Fibroblast of gingiva (primary cell): ENCODE data around the gene RRP1B.
"Not testable (repeated sequence)": the region's sequence is repeated elsewhere in the genome, so short reads cannot be mapped to it uniquely, and the experiment has no call there.

Experiments used
- DNase-seq: peaks from one replicate; pipeline ENCODE4 v3.0.0-alpha.2; 2011; ENCODE audit warnings: low read depth

RRP1B gene

DNA sequence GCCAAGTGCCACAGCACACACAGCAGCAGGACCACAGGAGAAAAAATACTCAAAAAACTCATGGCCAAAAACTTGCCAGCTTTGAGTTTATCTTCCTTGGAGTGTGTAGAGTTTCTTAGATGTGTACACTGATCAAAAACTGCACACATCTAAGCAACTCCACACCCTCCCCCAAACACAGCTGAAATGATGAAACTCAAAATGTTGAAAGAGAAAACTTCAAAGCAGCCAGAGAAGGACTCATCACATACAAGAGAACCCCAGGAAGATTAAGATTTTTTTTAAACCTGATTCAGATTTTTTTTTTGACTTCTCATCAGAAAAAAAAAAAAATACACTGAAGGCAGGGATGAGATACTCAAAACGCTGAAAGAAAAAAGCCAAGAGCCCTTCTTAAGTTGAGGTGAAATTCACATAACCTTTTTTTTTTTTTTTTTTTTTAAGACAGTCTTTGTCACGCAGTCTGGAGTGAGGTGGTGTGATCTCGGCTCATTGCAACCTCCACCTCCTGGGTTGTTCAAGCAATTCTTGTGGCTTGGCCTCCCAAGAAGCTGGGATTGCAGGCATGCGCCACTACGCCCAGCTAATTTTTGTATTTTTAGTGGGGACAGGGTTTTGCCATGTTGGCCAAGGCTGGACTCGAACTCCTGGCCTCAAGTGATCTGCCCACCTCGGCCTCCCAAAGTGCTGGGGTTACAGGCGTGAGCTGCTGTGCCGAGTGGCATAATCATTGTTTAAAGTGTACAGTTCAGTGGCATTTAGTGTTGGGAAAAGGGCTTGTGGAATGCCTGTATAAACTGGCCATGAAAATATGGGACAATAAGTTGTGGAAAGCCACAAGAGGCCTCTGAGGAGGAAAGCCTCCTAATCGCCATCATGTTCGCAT lies 38.6 kb downstream of the RRP1B start:
- peak; percentile 73 for DNase-seq

DNA sequence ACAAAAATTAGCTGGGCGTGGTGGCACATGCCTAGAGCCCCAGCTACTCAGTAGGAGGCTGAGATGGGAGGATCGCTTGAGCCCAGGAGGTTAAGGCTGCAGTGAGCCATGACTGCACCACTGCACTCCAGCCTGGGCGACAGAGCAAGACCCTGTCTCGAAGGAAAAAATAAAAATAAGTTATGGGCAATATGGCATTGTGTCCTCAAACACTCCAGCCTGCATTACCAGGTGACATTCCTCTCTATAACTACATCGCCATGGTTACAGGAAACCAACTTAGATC lies 40.1 kb downstream of the RRP1B start:
- not testable (repeated sequence) for DNase-seq

DNA sequence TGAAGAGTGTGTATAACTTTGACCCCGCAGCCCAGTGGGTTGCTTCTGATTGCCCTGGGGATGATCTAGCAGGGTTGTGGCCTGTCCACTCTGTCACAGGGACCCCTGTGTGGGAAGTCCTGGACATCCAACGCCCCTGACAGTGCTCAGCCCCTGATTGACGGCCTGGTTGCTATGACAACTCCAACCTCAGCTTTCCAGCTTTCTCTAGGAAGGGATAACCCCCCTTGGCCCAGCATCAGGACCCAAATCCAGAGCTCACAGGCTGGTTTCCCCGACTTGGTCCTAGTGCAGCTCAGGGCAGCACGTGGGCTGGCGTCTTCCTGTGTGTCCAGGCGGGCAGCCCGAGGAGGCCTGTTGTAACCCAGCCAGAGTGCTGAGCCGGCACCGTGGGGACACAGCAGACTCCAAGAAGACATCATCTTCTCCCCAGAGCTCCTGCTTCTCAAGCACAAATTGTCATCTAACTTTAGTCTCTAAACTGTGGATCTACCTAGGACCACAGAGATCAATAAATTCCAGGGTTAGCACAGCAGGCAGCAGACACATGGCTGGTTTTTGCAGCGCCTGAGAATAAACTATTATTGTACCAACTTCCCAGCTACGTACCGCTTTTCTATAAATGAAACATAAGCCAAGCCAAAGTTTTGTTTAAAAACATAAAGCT lies 40.7 kb downstream of the RRP1B start:
- DNase-seq = no peak

DNA sequence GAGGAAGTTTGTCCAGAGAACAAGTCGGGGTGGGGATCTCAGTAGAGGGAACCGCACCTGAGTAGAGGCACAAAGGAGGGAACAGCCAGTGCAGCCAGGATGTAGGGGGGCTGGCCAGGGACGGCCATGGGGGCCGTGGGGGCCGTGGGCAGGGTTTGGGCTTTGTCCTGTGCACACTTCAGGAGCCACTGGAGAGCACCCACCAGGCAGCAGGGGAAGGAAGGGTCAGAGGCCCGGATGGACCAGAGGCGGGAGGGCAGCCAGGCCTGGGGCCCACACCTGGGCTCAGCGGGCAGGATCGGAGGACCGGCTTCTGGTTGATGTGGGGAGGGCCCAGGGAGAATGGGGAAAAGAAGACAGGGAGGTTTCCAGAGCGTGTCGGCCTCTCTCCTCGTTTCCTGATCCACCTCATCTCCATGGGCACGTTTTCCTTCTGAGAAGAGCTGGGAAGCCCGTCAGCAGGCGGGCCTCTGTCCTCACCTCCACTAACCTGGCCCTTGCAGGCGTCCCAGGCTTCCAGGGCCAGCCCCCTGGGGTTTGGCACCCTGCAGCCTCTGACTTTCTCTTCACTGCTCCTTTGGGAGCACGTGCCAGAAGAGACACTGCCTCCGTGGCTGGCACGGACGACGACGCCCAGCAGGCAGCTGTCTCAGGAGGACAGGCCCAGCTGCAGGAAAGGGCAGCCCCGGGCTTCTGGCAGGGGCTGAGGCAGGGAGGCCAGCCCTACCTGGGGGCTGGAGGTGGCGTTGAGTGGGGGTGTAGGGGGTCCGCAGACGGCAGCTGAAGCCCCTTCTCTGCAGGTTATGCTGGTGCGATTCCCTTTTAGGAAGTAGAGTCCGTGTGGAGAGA lies 42.8 kb downstream of the RRP1B start:
- no peak for DNase-seq

DNA sequence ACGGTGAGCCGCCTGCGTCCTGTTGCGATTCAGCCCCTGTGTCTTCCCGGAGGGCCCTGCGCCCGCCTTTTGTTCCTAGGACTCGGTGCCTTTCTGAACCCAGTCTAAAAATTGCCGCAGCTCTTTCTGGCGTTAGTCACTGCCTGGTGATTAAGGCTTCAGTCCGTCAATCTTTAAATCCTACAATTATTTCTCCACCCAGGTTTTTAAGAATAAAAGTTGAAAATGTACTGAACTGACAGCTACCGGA lies 43.4 kb downstream of the RRP1B start:
- DNase-seq = no peak

DNA sequence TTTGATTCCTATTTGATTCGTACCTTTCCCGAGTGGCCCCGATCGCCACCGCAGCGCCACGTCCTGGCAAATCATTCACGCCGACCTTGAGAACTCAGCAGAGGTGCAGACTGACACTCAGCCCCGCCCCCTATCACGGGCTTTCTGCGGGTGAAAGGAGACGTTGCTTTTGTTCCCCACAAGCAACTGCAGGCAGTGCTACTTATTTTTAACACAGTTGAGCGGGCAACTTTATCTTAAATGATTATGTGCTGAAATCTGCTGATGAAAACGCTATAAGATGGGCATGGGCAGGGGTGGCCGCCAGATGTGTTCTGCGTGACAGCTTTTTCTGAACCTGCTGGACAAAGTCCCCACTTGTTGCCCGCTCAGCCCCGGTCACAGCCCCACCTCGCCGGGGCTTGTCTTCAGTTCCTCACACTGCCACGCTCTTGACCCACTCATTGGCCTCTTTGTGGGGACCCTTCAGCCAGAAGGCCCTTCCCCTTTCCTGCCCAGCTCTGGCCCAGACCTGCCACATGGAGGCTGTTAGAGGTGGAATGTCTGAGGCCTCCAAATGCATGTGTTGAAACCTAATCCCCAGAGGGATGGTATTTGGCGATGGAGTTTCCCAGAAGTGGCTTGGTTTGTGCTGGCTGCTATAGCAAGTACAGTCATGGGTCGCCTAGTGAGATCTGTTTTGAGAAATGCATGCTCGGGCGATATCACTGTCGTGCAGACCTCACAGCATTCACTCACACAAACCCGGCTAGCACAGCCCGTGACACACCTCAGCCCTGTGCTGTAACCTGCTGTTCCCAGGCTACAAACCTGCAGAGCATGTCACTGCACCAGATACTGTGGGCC lies 43.9 kb downstream of the RRP1B start:
- peak; percentile 94 for DNase-seq

DNA sequence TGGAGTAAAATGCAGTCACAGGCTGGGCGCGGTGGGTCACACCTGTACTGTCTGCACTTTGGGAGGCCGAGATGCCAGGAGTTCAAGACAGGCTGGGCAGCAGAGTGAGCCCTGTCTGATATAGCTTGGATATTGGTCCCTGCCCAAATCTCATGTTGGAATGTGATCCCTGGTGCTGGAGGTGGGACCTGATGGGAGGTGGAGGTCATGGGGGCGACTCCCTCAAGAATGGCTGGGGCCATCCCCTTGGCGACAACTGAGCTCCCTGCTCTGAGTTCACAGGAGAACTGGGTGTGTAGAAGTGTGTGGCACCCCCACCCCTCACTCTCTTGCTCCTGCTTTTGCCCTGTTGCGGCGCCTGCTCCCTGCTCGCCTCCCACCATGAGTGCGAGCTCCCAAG lies 48.1 kb downstream of the RRP1B start:
- DNase-seq = no peak

DNA sequence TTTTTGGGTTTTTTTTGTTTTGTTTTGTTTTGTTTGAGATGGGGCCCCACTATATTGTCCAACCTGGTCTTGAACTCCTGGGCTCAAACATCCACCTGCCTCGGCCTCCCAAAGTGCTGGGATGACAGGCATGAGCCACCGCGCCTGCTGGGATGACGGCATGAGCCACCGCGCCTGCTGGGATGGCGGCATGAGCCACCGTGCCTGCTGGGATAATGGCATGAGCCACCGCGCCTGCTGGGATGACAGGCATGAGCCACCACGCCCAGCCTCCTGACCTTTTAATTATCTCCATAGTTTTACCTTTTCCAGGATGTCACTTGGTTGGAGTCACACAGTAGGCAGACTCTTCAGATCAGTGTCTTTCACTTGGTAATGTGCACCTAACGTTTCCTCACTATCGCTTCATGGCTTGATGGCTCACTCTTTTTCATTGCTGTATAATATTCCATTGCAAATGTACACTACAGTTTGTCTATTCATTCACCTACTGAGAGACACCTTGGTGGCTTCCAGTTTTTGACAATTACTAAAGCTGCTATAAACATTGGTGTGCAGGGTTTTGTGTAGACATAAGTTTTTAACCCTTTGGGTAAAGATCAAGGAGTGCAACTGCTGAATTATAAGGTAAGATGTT lies 49.5 kb downstream of the RRP1B start:
- DNase-seq = no peak

DNA sequence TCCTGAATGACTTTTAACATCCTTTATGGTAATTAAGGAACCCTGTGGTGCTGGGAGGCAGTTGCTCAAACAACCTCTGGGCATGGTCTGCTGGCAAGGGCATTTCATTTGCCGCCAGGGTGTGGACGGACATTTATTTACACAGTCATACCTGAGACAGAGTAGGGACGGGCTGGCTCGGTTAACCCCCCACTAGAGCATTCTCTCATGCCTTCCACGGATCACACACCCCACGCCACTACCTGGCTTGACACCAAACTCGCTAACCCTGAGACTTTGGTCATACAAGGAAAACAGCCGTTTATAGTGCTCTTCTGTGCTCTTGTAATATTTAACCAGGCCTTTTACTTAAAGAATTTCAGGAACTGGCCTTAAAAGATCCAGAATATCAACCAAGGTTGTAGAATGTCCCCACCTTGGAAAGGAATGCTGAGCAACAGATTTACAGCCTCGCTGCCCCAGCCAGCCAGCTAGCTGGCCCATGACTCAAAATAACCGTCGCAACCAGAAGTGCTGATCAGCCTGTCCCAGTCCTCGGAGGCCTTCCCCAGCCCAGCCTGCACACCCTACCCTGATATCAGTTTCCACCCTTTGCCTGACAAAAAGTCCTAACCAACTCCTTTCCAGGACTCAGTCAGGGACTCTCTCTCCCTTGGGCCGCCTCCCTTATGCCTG lies 53.0 kb downstream of the RRP1B start:
- DNase-seq = no peak

DNA sequence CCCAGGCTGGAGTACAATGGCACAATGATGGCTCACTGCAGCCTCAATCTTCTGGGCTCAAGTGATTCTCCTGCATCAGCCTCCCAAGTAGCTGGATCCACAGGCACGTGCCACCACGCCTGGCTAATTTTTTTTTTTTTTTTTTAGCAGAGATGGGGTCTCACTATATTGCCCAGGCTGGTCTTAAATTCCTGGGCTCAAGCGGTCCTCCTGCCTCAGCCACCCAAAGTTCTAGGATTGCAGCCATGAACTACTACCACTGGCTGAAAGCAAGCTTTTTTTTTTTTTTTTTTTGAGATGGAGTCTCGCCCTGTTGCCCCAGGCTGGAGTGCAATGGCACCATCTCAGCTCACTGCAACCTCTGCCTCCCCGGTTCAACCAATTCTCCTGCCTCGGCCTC lies 53.8 kb downstream of the RRP1B start:
- not testable (repeated sequence) for DNase-seq

DNA sequence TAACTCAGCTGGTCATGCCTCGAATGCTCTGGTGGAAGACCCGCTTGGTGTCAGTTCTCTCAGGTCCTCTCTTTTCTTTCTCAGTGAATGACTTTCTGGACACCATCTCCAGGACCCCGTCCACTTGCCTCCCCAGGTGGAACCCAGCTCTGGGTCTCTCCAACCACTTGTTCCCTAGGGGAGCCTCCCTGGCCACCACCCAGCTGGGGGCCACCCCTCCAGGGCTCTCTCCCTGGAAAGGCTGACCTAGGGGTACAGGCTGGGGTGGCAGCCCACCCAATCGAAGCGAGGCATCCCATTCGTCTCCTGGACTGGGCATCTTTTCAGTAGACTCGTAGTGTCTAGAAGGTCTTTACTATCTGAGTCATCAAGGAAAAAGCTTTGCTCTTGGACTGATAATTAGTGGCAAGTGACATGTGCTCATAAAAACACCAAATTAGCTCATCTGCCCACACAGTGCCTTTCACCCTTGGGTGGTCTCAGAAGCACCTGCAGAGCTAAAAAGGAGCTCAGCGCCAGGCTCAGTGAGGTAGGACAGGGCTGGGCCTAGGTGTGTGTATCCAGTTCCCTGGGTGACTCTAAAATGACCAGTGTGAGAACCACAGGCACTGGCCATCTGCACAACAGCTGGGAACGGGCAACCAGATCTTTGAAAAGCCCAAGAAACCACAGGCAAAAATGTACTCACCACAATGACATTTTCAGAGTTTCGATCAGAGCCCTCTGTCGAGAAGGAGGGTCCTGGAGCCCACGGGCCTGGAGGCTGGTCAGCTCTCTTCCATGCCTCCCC lies 57.2 kb downstream of the RRP1B start:
- DNase-seq = peak; percentile 55

DNA sequence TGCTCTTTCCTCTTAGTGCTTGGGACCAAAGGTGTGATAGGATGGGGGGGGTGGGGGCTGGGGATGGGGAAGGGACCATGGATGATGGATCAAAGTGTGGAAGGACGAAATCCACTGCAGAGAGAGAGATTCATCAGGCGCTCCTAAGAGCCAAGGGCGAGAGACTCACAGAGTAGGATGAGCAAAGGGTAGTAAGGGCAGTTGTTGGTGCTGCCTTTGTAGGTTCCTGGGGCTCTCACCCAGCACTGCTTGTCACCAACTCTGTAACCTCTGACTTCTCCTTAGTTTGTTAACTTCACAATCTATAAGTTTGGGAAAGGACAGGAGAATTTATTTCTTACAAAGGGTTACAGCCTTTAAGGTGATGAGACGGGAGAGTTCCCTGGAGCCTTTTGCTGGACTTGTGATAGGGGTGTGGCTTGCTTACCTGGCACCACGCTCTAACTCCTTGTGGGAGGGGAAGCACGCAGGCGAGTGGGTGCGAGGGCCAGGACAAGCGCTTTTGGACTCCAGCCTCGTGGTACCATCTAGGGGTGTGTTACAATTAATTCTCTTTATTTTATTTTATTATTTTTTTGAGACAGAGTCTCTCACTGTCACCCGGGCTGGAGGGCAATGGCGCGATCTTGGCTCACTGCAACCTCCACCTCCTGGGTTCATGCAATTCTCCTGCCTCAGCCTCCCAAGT lies 58.0 kb downstream of the RRP1B start:
- no peak for DNase-seq

DNA sequence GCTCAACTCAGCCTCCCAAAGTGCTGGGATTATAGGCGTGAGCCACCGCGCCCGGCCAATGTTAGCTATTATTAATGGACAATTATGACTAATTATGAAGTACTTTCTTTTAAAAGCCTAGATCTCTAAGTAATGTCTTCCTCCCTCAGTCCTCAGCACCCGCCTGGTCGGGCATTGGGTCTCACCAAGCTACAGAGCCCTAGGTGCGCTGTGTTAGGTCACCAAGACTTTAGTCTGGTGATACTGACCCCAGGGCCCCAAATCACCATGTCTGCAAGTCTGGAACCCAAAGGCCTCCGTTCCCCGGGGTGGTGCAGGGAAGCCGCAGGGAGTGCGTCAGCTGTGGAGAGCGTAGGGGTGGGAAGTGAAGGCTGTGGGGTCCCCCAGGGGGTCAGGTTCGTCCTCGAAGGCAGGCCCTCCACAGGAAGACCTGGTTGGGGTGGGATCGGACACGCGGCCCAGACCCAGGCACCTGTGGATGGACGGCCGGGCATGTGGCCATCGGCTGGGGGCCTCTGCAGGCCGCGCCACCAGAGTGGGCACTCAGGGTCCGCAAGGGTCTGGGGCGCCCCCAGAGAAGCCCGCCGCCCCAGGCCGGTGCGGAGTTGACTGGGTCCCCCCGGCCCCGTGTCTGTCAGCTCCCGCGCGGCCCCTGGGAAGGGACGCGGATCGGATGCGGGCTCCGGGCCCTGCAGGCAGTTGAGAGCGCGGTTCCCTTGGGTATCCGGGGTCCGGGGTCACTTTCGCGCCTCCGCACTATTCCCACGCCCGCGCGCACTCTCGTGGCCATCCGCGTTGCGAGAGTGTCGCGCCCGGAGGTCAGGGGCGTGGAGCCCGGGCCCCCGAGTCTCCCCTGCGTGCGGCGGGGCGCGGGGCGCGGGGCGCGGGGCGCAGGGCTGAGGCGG lies 58.9 kb downstream of the RRP1B start:
- DNase-seq = no peak

DNA sequence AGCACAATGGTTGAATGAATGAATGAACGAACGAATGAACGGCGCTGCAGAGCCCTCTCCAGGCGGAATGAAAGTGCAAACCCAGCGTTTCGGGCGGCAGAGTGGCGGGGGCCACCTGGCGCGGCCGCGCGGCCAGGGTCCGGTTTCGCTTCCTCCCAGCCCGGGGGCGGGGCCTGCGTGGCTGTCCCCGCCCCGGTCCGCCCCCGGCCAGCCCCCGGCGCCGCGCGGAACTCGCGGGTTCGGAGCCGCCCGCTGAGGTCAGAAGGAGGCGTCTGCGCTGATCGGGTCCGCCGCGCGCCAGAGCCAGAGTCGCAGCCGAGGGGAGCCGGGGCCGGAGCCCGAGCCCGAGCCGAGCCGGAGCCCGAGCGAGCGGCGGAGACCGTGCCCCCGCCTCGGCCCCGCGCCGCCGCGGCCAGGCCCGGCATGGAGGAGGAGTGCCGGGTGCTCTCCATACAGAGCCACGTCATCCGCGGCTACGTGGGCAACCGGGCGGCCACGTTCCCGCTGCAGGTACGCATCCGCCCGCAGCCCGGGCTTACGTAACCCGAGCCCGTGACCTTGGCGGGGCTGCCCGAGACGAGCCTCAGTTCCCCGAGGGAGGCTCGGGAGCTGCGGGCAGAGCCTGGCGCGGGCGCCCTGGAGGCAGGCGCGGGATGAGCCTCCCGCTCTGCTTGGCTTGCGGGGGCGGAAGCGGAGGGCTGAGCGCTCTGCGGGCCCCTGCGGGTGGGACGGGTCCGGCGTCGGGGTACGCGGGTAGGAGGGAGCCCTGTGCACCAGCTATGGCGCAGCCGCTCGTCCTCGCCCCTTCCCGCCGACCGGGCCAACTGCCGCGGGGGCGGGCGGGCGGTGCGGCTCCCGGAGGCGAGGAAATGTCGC lies 59.8 kb downstream of the RRP1B start, which contains the start of gene PDXK:
Gene PDXK, plus strand, starts transcription at position 258 of the 876 bp plus-strand sequence. Its CDS starts 166 bp downstream, at position 424.
- DNase-seq = peak; percentile 77

DNA sequence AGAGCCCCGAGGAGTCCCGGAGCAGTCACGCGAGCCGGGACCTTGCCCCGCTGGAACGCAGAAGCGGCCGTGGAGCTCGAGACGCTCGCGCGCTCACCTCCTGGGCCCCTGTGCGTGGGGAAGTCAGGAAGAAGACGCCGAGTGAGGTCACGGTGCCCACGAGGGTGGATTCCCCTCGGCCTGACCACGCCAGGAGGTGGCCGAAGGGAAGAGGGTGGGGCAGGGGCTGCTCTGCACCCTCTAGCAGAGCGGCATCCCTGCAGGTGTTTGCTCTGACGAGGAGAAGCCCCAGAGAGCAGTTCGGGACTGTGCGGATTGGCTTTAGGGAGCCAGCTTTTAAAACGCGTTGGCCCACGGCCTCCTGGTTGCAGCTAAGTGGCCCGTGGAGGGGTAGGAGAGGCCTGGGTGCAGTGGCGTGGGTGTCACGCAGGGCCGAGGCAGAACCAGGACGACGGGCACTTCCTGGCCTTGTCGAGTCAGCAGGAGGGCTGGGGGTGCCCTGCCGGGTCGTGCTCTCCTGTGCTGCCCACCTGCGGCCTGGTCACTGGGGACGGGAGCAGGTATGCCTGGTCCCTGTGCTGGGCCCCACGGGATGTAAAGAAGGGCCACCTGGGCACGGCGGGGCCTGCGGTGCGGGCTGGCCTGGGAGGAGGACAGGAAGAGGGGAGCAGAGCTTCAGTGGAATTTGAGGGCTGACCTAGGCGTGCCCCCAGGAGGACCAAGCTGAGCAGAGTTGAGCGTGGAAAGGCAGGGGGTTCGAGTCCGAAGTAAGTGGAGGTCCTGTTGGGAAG lies 60.6 kb downstream of the RRP1B start:
- no peak for DNase-seq

DNA sequence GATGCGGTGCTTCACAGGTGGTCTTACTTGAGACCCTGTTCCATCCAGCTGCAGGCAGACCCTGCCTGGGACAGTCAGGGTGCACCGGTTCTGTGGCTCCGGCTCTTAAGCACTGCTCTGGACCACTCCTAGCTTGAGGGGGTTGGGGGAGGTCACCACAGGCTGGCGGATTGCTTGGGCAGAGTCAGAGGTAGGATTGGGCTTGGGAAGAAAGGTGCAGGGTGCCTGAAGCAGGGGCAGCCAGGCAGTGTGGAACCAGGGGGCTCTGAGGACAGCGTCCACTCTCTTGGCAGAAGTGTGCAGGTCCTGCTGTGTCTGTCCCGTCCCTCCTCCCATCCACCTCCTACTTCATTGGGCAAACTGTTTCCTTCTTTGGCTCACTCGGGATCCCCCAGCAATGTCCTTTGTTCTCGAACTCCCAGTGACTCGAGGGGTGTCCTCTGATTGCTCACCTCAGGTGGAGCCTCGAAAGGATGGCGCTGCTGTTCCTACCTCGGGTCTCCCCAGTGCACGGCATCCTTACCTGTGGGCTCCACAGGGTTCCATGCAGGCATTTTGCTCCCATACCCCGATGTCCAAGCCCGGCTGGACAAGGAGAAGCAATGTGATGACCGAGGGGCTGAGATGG lies 61.3 kb downstream of the RRP1B start:
- no peak for DNase-seq
